ENCODE results near the gene ACSS3. TPM values are rescaled to one million over a fixed set of nuclear protein-coding genes. Genes with fewer than 3 reads are reported as not detected.

The ACSS3 gene
- total and polyA plus RNA-seq, 2 of the 8 experiments (the other 6 are each of a cell fraction or from before 2014, with no cell fraction given) = 14.4 to 24.0 TPM

DNA sequence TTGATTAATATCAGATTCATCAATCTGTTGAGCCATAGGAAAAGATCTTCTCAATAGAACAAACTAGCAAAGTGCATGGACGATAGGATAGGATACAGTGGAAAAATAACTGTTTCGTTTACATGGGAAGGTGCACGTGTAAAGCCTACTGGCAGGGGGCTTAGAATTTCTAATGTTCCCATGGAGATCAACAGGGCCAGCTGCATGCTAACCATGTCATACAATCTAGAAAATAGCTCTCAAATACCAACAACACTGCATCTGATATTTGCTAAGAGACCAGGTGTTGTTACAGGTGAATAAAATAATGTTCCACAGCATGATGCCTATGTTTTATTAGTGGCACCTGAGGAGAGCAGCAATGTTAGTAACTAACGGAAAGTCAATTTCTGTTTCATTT is 72.5 kb downstream of the ACSS3 start:
- WGBS, 2 experiments (ENCODE audit: extremely low coverage in 1 of 2, insufficient coverage in 1 of 2, insufficient read length in 1 of 2, insufficient replicate concordance in 2 of 2, low coverage in 1 of 2, low lambda C conversion rate in 2 of 2, missing lambda C conversion rate in 1 of 2) = 71% methylated on average over 4 of the region's 4 CpGs; no CpG with 5 or more reads in 1 of the 2 experiments
- no peak overlapping the region for H2BK20ac ChIP-seq (ENCODE audit: low read length)

More for the DNA sequence above, 72.5 kb downstream of the ACSS3 start:
- Histone ChIP-seq H4K20me1 (replicated peaks in 1 of 2; ENCODE audit: control insufficient read depth in 1 of 2, insufficient read depth in 2 of 2, low read length in 2 of 2) (no peaks in the 10 kb centered on the region), H4K91ac (replicated peaks; ENCODE audit: insufficient read length, low read length) (no peak overlapping the region), H3K18ac (ENCODE audit: extremely low read depth, low read length) (no peak overlapping the region), H3K27me3 (replicated peaks in 1 of 4; ENCODE audit: control insufficient read depth in 3 of 4, extremely low read depth in 1 of 4, insufficient read depth in 3 of 4, low read length in 3 of 4) (no peaks in the 10 kb centered on the region), H2BK120ac (replicated peaks; ENCODE audit: low read depth, low read length) (no peak overlapping the region), H3K23me2 (ENCODE audit: low read depth, low read length) (no peaks in the 10 kb centered on the region), H3K36me3 (ENCODE audit: control insufficient read depth in 2 of 4, insufficient read depth in 4 of 4, low read length in 3 of 4) (peaks cover 0 to 2% (median 0%) of the 10 kb centered on the region in 4 experiments; a peak in 2 of 8 replicates), H2BK12ac (ENCODE audit: low read depth, low read length) (no peak overlapping the region), H2AK5ac (ENCODE audit: low read depth, low read length) (no peak overlapping the region), H3K4ac (replicated peaks; ENCODE audit: insufficient read length, low read depth, low read length) (no peak overlapping the region), H3K79me1 (ENCODE audit: low read depth, low read length) (no peaks in the 10 kb centered on the region), H3K23ac (ENCODE audit: insufficient read length) (no peak overlapping the region), H4K5ac (ENCODE audit: insufficient read length, low read depth, low read length) (no peak overlapping the region), H2BK5ac (ENCODE audit: low read depth, low read length) (no peak overlapping the region), H3K9ac (replicated peaks in 1 of 4; ENCODE audit: extremely low read depth in 1 of 4, low read depth in 3 of 4, low read length in 3 of 4) (no peak overlapping the region), H3K56ac (replicated peaks; ENCODE audit: insufficient read length, low read depth, low read length) (no peak overlapping the region), H4K8ac (ENCODE audit: extremely low read depth, insufficient read depth, low read length) (no peak overlapping the region), H3K4me1 (replicated peaks in 1 of 4; ENCODE audit: control insufficient read depth in 3 of 4, insufficient read depth in 4 of 4, low read length in 3 of 4) (no peaks in the 10 kb centered on the region), H3K79me2 (ENCODE audit: control insufficient read depth in 1 of 2, insufficient read depth in 2 of 2, low read length in 2 of 2) (no peaks in the 10 kb centered on the region), H2AFZ (ENCODE audit: low read length) (no peak overlapping the region), H2BK15ac (ENCODE audit: low read length) (no peak overlapping the region), H3K9me3 (ENCODE audit: insufficient read depth in 2 of 2, low read depth in 1 of 2, low read length in 1 of 2) (no peaks in the 10 kb centered on the region), H3K4me2 (ENCODE audit: insufficient read depth in 1 of 2, low read depth in 2 of 2, low read length in 2 of 2) (no peak overlapping the region), H3K4me3 (ENCODE audit: extremely low read depth in 1 of 4, insufficient read depth in 2 of 4, low read depth in 3 of 4, low read length in 4 of 4) (no peak overlapping the region), H3K27ac (ENCODE audit: low read depth, low read length) (no peak overlapping the region), H3K14ac (ENCODE audit: insufficient read length) (no peak overlapping the region)
- no peak for DNase-seq (ENCODE audit: low read depth in 1 of 2, low spot score in 2 of 2)
- ChIA-PET POLR2A (ENCODE audit: partially characterized antibody) (no interaction called here), CTCF (ENCODE audit: partially characterized antibody) (no interaction called here)
- no peak for FAIRE-seq
- TF ChIP-seq BCL11A (IDR thresholded peaks at IDR 0.05; ENCODE audit: low read depth in 2 of 2, low read length in 2 of 2) (no peak), FOSL1 (IDR thresholded peaks at IDR 0.05; ENCODE audit: insufficient read depth, low read depth, low read length) (no peak), SIRT6 (IDR thresholded peaks at IDR 0.05; ENCODE audit: low read length) (no peak)
- TF ChIP-seq, protein P1, sequence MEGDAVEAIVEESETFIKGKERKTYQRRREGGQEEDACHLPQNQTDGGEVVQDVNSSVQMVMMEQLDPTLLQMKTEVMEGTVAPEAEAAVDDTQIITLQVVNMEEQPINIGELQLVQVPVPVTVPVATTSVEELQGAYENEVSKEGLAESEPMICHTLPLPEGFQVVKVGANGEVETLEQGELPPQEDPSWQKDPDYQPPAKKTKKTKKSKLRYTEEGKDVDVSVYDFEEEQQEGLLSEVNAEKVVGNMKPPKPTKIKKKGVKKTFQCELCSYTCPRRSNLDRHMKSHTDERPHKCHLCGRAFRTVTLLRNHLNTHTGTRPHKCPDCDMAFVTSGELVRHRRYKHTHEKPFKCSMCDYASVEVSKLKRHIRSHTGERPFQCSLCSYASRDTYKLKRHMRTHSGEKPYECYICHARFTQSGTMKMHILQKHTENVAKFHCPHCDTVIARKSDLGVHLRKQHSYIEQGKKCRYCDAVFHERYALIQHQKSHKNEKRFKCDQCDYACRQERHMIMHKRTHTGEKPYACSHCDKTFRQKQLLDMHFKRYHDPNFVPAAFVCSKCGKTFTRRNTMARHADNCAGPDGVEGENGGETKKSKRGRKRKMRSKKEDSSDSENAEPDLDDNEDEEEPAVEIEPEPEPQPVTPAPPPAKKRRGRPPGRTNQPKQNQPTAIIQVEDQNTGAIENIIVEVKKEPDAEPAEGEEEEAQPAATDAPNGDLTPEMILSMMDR (IDR thresholded peaks at IDR 0.05; ENCODE audit: control extremely low read depth in 1 of 3, insufficient read depth in 1 of 3, low read depth in 1 of 3, low read length in 3 of 3) = no peak

Data from H1 (cell line).